ENCODE data around the gene KIF15.

DNA sequence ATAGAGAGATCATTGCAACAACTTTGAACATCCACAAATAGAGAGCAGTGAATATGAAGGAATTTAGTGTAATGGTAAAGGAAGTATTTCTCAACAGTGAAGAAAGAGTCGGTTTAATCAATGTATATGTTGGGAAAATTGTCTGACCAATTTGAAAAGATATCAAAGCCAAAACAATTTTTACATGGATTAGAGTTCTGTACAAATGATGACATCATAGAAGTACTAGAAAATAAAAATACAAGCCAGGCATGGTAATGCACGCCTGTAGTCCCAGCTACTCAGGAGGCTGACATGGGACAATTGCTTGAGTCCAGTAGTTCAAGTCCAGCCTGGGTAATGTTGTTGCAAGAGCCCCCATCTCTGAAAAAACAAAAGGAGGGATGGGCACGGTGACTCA lies 74.1 kb downstream of the KIF15 start:
- TF ChIP-seq CTCF (IDR thresholded peaks at IDR 0.05) (no peak), EP300 (IDR thresholded peaks at IDR 0.05) (no peak), POLR2A (IDR thresholded peaks at IDR 0.05) (no peak)

All from suprapubic skin (tissue), 3 donors.